ENCODE data around the gene UGP2.

DNA sequence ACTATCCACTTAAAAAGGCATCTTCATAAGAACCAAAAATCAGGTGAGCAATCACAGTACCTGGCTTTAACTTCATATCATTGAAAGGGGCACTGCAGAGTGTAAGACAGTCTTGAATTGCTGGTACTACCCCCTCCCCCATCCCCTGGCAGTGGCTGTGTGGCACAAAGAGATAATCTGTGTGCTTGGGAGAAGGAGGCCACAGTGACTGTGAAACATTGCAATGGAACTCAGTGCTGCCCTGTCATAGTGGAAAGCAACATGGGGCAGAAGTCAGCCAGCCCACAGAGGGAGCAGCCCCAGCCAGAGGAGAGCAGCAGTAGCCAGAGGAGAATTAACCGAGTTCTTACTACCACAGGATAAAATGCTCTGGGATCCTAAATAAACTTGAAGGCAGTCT lies 45.3 kb upstream of the UGP2 start:
- no peak for TF ChIP-seq CTCF (IDR thresholded peaks at IDR 0.05)
- TF ChIP-seq POLR2A (IDR thresholded peaks at IDR 0.05; ENCODE audit: low read depth) = no peak
- TF ChIP-seq POLR2AphosphoS5 (IDR thresholded peaks at IDR 0.05) = no peak
- TF ChIP-seq EP300 (IDR thresholded peaks at IDR 0.05) = no peak
